HL-60/S4 (cell line): ENCODE data around the gene ERBB3.

Experiments used
- in situ Hi-C: fragments of 300-500 bp; cut with MboI; formaldehyde crosslinking; loops from 2 replicates; pipeline ENCODE4 v1.14.3; 2022; ENCODE audit warnings: low sequenced_read_pairs

Gene ERBB3

GRCh38 chr12:56129206-56129941 is 49.4 kb downstream of the ERBB3 start:
- in situ Hi-C loops, result loop anchor here (10.0 kb wide), 1 partner anchor 335 kb away; the partner anchor contains the start of gene SPRYD4

- in situ Hi-C loops, result loop anchor here (5.0 to 10.0 kb wide), 2 partner anchors 37 to 335 kb away; partner anchors contain the start of gene SPRYD4
These were observed 50.1 kb downstream of the ERBB3 start for GRCh38 chr12:56129942-56130495.

GRCh38 chr12:56130876-56131275 is 50.9 kb downstream of the ERBB3 start:
- in situ Hi-C loops, result loop anchor here (5.0 kb wide), 1 partner anchor 36 kb away; no protein-coding TSS in a partner anchor

GRCh38 chr12:56134897-56135296 is 54.9 kb downstream of the ERBB3 start:
- in situ Hi-C loops, result loop anchor here (5.0 kb wide), 1 partner anchor 32 kb away; no protein-coding TSS in a partner anchor

DNA sequence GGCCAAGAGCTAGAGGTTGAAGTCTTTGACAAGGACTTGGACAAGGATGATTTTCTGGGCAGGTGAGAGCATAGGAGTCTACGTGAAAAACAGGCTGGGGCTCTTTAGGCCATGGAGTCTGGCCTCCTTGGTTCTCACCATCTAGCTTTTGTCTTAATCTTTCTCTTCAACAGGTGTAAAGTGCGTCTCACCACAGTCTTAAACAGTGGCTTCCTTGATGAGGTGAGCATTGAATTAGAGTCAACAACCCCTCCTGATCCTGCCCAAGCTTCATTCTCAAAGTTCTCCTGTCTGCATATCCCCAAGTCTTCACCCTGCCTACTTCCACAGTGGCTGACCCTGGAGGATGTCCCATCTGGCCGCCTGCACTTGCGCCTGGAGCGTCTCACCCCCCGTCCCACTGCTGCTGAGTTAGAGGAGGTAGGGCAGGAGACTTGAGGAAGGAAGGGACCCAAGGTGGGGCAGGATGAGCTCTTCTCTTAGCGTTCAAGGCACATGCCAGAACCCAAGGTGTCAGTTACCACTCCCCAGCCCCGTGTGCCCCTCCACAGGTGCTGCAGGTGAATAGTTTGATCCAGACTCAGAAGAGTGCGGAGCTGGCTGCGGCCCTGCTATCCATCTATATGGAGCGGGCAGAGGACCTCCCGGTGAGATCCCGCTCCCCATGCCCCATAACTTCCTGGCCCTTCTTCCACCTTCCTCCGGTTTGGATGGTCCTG is 58.0 kb downstream of the ERBB3 start:
- in situ Hi-C loops, result no loop called here

- in situ Hi-C loops, result no loop called here
These were observed 62.2 kb downstream of the ERBB3 start for GRCh38 chr12:56141946-56142784.

DNA sequence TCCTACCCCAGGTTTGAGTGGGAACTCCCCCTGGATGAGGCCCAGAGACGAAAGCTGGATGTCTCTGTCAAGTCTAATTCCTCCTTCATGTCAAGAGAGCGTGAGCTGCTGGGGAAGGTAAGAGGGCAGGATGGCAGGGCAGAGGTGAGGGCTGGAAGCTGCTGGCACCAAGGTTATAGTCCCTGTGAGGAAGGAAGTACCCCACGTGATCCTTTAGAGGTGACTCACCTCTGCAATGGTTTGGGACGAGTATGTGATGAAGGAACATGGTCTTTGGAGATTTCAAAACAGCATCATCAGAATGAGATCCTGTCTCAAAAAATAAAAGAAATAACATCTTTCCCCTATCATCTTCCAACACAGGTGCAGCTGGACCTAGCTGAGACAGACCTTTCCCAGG is 63.3 kb downstream of the ERBB3 start:
- in situ Hi-C loops, result no loop called here

DNA sequence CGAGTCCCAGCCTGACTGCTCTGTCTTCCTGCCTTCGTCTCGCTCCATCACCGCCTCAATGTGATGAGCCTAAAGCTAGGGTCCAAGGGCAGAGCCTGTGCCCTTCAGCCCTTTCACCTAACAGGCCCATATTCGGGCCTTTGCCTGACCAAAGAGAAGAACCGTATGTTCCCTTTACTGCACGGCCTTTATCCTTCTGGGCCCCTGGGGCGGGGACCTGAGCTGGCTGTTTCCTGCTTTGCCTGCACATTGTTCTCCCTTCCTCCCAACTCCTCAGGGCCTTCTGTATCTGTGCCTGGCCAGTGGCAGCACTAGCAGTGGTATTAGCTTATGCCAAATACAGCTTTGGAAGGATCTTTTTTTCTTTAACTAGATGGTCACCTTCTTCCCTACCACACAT is 63.9 kb downstream of the ERBB3 start:
- in situ Hi-C loops, result no loop called here

GRCh38 chr12:56145217-56145616 is 65.3 kb downstream of the ERBB3 start:
- in situ Hi-C loops, result no loop called here

DNA sequence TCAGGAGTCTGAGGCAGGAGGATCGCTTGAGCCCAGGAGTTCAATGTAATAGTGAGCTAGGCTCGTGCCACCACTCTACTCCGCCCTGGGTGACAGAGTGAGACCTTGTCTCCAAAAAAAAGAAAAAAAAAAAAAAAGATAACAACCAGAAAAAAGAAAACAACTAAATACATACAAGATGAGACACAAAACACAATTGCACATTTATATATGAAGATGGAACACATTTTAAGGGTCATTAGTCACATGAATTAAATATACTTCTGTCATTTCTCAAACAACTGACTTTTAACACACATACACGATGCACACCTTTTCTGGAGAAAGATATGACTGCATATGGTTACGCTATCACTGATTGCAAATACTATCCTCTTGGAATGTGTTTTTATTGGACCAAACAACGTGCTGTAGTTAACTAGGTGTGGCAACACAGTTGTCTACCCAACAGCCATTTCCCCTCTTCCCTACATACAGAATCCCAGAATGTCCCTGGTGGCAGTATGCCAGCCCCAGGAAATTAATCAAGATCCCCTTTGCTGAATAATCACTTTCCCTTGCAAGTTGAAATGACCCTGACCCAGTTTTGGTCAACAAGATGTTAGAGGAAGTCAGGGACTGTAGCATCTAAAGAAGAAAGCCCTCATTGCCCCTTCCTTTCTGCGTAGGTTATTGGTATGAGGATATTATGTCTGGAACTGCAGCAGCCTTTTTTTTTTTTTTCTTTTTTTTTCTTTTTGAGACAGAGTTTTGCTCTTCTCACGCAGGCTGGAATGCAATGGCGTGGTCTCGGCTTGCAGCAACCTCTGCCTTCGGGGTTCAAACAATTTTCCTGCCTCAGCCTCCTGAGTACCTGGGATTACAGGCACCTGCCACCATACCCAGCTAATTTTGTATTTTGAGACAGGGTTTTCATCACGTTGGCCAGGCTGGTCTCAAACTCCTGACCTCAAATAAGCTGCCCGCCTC is 66.8 kb downstream of the ERBB3 start:
- in situ Hi-C loops, result no loop called here

GRCh38 chr12:56150563-56150962 is 70.6 kb downstream of the ERBB3 start:
- in situ Hi-C loops, result no loop called here

DNA sequence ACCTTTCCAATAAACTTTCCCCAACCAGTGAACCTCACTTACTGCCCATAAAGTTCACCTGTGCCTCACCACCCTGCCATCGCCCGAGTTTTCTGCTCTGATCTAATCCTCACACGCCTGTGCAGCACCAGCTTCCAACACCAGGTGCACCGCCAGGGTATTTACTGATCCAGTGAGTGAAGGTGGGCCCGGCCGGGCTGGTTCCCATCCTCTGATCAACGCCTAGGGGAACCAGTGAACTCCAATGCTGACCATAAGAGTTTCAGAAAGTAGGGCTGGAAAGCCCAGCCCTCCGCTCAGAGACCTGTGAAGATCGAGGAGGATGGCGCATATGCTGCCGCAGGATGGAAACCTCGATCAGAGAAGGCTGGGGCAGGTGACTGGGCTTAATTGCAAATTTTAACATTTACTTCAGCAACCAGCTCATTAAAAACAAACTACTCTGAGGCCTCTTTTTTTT is 71.7 kb downstream of the ERBB3 start:
- in situ Hi-C loops, result no loop called here

- in situ Hi-C loops, result no loop called here
These were observed 72.3 kb downstream of the ERBB3 start, which contains the start of gene MYL6B for GRCh38 chr12:56152132-56152755. Gene MYL6B, plus strand, starts transcription at chr12:56152587. Its CDS starts 1,332 bp downstream, at chr12:56153919.
